Stimulated activated CD4-positive, alpha-beta T cell treated with anti-CD3 and anti-CD28 coated beads, TNF-alpha, amount 100 ng/mL, for 24 hours (primary cell): ENCODE measurements around the gene C1RL.
"Not testable (repeated sequence)": the region's sequence is repeated elsewhere in the genome, so short reads cannot be mapped to it uniquely, and the experiment has no call there.

ENCODE experiments used
- DNase-seq, 3 experiments: peaks; one replicate each; pipeline ENCODE4 v3.0.0-alpha.2; 2020; ENCODE audit warnings: low read depth in 3 of 3

C1RL gene

DNA sequence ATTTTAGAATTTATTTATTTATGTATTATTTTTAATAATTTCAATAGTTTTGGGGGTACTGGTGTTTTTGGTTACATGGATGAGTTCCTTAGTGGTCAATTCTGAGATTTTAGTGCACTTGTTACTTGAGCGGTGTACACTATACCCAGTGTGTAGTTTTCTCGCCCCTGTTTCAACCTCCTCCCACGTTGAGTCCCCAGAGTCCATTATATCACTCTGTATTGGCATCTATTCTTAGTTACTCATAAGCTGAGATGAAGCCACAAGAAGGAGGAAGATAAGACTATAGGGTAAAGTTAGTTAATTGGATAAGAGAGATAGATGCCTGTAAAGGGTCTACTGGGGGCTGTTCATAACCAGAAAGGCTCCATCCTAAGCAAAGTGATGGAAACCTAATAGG, 44.5 kb downstream of the C1RL start:
- no peak for DNase-seq

DNA sequence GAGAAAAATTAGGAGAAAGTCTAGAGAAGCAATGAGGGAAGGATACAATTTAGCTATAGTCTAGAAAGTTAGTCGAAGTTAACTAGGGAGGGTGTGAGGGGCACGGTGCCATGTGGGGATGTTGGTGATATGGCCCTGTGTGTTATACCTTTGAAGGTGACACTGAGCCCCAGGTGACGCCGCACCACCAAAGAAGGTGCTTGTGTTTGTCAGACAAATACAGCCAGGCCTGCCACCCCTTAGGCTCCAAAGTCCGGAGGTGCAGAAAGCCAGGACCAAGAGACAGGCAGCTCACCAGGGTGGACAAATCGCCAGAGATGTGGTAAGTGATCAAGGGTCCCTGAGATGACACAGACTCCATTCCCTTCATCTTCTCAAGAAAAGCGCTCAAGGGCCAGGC, 47.4 kb downstream of the C1RL start:
- DNase-seq, result no peak

DNA sequence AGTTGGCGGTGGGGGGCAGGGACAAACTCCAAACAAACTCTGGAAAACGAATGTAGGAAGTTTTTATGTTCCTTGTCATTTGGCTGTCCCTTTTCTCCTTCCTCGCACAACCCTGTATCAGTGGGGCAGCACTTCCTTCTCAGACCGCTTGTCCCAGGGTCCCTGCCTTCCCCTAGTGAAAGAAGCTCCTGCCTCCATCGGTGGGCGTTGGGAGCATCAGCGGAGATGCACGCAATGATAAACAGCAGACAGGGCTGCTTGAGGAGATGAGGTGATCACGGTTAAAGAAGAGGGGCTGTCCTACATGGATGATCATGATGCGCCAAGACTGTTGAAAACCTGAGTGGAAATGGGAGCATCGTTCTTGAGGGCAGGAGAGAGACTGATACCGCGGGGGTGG, 47.9 kb downstream of the C1RL start:
- DNase-seq, result no peak

- DNase-seq, result no peak
Observed at GRCh38 chr12:7060353-7060954, 48.6 kb downstream of the C1RL start, which contains the start of gene C1S. TSS of gene C1S (plus strand) at chr12:7060718. CDS start at chr12:7061913, 1,195 bp downstream.

DNA sequence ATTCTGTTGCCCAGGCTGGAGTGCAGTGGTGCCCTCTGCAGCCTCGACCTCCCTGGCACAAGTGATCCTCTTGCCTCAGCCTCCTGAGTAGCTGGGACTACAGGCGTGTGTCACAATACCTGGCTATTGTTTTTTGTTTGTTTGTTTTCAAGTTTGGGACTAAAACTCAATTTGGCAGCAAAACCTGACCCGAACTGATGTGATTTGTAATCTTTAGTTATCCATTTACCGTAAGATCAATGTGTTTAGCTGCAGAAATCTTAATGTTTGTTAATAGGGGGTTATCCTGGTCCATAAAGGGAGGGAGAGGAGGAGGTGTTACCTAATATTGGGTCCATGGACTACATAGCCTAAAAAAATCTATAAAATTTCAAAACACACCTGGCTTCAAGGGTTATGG, 49.2 kb downstream of the C1RL start:
- DNase-seq, result no peak

GRCh38 chr12:7058850-7059395, 50.1 kb downstream of the C1RL start:
- no peak for DNase-seq

DNA sequence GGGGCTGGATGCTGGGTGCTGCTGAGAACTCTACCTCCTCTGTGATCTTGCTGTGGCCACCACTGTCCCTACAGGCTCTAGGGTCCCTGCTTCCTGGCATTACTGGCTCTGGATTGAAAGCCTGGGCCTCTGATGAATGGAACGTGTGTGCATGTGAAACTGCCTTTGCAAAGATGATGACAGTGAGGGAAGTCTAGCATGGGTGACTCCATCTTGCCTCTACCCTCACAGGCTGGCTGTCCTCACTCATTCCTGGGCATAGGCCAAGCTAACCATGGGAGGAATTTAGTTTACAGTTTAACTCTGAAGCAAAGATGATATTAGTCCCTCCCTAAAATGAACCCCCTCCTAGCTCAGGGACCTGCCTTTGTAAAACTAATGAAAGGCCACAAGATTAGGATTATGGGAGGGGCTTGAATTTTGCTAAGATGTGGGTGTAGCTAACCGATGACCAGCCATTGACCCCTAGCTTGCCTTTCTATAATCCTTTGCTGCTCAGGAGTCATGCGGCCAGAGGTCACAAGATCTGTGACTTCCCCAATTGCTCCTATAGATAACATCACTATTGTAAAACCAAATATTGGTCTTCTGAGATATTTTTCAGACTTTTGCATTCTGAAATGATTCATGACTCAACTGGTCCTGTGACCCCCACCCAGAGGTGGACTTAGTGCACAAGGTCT, 50.7 kb downstream of the C1RL start:
- no peak for DNase-seq

- DNase-seq, result not testable (repeated sequence)
Observed at GRCh38 chr12:7055736-7056135, 53.3 kb downstream of the C1RL start.

DNA sequence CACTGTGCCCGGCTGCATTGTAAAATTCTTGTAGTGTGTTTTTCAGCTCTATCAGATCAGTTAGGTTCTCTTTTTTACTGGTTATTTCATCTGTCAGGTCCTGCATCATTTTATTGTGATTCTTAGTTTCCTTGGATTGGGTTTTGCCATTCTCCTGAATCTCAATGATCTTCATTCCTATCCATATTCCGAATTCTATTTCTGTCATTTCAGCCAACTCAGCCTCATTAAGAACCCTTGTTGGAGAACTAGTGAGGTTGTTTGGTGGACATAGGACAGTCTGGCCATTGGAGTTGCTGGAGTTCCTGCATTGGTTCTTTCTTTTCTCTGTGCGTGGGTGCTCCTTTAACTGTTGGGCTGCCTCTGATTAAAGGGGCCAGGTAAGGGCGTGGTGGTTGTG, 54.1 kb downstream of the C1RL start:
- no peak for DNase-seq

DNA sequence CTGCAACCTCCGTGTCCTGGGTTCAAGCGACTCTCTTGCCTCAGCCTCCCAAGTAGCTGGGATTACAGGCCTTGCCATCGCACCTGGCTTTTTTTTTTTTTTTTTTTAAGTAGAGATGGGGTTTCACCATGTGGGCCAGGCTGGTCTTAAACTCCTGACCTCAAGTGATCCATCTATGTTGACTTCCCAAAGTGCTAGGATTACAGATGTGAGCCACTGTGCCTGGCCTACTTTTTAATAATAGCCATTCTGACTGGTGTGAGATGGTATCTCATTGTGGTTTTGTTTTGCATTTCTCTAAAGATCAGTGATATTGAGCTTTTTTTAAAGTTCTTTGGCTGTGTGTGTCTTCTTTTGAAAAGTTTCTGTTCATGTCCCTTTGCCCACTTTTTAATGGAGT, 59.0 kb downstream of the C1RL start:
- not testable (repeated sequence) for DNase-seq

DNA sequence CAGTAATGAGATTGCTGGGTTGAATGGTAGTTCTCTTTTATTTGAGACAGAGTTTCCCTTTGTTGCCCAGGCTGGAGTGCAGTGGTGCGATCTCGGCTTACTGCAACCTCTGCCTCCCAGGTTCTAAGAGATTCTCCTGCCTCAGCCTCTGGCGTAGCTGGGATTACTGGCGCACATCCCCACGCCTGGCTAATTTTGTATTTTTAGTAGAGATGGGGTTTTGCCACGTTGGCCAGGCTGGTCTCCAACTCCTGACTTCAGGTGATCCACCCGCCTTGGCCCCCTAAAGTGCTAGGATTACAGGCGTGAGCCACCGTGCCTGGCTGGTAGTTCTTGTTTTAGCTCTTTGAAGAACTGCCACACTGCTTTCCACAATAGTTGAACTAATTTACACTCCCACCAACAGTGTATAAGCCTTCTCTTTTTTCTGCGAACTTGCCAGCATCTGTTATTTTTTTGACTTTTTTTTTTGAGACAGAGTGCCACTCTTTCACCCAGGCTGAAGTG, 59.5 kb downstream of the C1RL start:
- not testable (repeated sequence) for DNase-seq

DNA sequence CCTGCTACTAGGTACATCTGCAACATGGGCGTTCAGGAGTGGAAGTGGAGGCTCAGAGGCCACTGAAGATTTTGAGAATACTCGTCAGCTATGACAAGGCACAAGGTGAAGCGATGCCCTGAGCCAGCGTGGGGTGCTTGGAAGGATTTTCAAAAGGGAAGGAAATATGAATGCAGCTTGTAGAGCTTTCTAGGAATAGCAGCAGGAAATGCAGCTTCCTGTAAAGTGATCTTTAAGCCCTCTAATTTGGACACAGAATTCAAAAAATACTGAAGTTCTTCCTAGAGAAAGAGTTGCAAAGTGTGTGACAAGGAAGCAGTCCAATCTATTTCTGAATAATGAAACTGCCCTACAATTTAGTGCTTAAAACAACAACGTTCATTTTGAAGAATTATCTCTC, 61.7 kb downstream of the C1RL start:
- no peak for DNase-seq

DNA sequence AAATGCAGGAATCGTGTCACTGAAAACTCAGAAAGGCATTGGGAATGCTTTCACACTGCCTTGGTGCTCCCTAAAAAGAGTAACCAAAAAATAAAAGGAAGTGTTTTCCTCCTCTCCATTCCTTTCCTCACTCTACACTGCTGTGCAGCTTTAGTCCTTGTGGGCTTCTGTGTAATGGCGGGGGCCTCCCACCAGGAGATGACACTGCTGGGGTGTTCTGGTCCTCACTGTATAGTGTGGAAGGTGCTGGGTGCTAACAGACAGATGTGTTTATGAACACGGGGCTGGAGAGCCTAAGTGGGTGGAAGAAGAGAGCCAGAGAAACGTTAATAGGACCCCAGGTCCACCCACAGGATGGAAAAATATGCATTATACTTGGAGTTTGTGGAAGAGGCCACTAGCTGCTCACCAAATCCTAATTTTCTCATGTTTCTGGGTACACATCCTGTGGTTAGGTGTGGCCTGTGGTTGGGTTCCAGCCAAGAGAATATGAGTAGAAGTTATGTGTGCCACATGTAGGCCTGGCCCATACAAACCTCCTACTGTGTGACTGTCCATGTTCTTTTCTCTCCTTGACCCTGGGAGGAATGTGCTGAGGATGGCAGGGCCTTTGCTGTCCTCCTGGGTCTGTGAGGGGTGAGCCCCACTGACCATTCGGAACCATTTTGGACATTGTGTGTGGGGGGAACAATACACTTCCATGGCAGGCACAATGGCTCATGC, 62.5 kb downstream of the C1RL start:
- no peak for DNase-seq

- no peak for DNase-seq
Observed at GRCh38 chr12:7045913-7046312, 63.1 kb downstream of the C1RL start.
